Erythroblast (primary cell): ENCODE measurements around the gene CYTH2.

Source experiments
- GATA1 ChIP-seq: IDR thresholded peaks from 2 replicates; pipeline ENCODE4 v1.6.1; 2011; ENCODE audit warnings: low read depth, mild to moderate bottlenecking, control low read depth, low read length, moderate library complexity
- POLR2A ChIP-seq: IDR thresholded peaks from 2 replicates; pipeline ENCODE4 v1.6.1; 2011; ENCODE audit warnings: mild to moderate bottlenecking, low read length

DNA sequence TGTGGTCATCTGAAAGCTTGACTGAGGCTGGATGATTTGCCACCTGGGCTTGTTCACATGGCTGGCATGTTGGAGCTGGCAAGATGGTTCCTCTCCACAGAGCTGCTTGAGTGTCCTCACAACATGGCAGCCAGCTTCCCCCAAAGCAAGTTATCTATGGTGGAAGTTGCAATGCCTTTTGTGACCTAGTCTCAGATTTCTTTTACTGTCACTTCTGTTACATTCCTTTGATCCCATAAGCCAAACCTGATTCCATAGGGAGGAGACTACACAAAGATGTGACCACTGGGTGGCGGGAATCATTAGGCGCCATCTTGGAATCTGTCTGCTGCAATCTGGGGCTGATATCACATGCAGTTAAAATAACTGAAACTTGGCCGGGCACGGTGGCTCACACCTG, 60.0 kb downstream of the CYTH2 start:
- TF ChIP-seq POLR2A (no peak), GATA1 (no peak)
